Mesenchymal stem cell (in vitro differentiated cells and primary cell): Measurements from ENCODE around the gene ATP8B3.

Experiments
- DNase-seq: peaks from one replicate; pipeline ENCODE4 v3.0.0-alpha.2; 2013
- H2AFZ ChIP-seq: one replicate; pipeline ENCODE4 v1.6.1; 2013; ENCODE audit warnings: low read depth, mild to moderate bottlenecking, control low read depth, inconsistent platforms, low read length, moderate library complexity
- H2AK5ac ChIP-seq: 2 replicates; pipeline ENCODE4 v1.6.1; 2013; ENCODE audit warnings: low read length, moderate library complexity, mild to moderate bottlenecking, inconsistent platforms; ENCODE audit not compliant: severe bottlenecking
- H2BK120ac ChIP-seq: one replicate; pipeline ENCODE4 v1.6.1; 2013; ENCODE audit warnings: low read depth, mild to moderate bottlenecking, inconsistent platforms, low read length, moderate library complexity
- H2BK12ac ChIP-seq, 2 experiments: one replicate each; pipeline ENCODE4 v1.6.1; 2013; ENCODE audit warnings: inconsistent platforms in 2 of 2, low read length in 2 of 2, mild to moderate bottlenecking in 2 of 2, moderate library complexity in 2 of 2, control low read depth in 1 of 2
- H2BK15ac ChIP-seq: one replicate; pipeline ENCODE4 v1.6.1; 2013; ENCODE audit warnings: mild to moderate bottlenecking, low read depth, inconsistent platforms; ENCODE audit not compliant: poor library complexity, severe bottlenecking
- H2BK5ac ChIP-seq: 2 replicates; pipeline ENCODE4 v1.6.1; 2013; ENCODE audit warnings: low read depth, mild to moderate bottlenecking, low read length, control low read depth, inconsistent platforms; ENCODE audit not compliant: poor library complexity, severe bottlenecking
- H3K14ac ChIP-seq, 2 experiments: one replicate each; pipeline ENCODE4 v1.6.1; 2013; ENCODE audit warnings: inconsistent platforms in 2 of 2, low read length in 2 of 2, control low read depth in 1 of 2, mild to moderate bottlenecking in 1 of 2, moderate library complexity in 1 of 2
- H3K18ac ChIP-seq, 2 experiments: one replicate each; pipeline ENCODE4 v1.6.1; 2013; ENCODE audit warnings: inconsistent platforms in 2 of 2, low read length in 2 of 2, control low read depth in 1 of 2, low read depth in 1 of 2, mild to moderate bottlenecking in 1 of 2
- H3K23ac ChIP-seq, 2 experiments: one replicate each; pipeline ENCODE4 v1.6.1; 2013; ENCODE audit warnings: inconsistent platforms in 2 of 2, low read length in 2 of 2, mild to moderate bottlenecking in 2 of 2, moderate library complexity in 2 of 2, control low read depth in 1 of 2
- H3K27ac ChIP-seq: 2 replicates; pipeline ENCODE4 v1.5.1; 2013; ENCODE audit warnings: mild to moderate bottlenecking, moderate library complexity, low read length, control low read depth, inconsistent platforms; ENCODE audit not compliant: poor library complexity, severe bottlenecking
- H3K27me3 ChIP-seq, 2 experiments: 2 replicates each; pipeline versions ENCODE4 v1.6.1 to v1.7.0; 2013; ENCODE audit warnings: low read length in 2 of 2, mild to moderate bottlenecking in 2 of 2, moderate library complexity in 2 of 2, control low read depth in 1 of 2, inconsistent platforms in 1 of 2; ENCODE audit not compliant: control insufficient read depth in 1 of 2, insufficient read depth in 1 of 2
- H3K36me3 ChIP-seq, 2 experiments: 2 replicates each; pipeline versions ENCODE4 v1.6.1 to v1.7.0; 2013; ENCODE audit warnings: low read length in 2 of 2, control low read depth in 1 of 2, inconsistent platforms in 1 of 2, low read depth in 1 of 2, mild to moderate bottlenecking in 1 of 2; ENCODE audit not compliant: insufficient read depth in 2 of 2, control insufficient read depth in 1 of 2
- H3K4ac ChIP-seq, 2 experiments: one replicate each; pipeline ENCODE4 v1.6.1; 2013; ENCODE audit warnings: inconsistent platforms in 2 of 2, low read length in 2 of 2, mild to moderate bottlenecking in 2 of 2, moderate library complexity in 2 of 2, control low read depth in 1 of 2, low read depth in 1 of 2
- H3K4me1 ChIP-seq: 2 replicates; pipeline ENCODE4 v1.6.1; 2013; ENCODE audit warnings: low read depth, low read length, control low read depth; ENCODE audit not compliant: control insufficient read depth, insufficient read depth
- H3K4me2 ChIP-seq: 2 replicates; pipeline ENCODE4 v1.6.1; 2013; ENCODE audit warnings: low read length, mild to moderate bottlenecking, inconsistent platforms; ENCODE audit not compliant: poor library complexity, severe bottlenecking
- H3K4me3 ChIP-seq, 2 experiments: 2 replicates each; pipeline versions ENCODE4 v1.5.1 to v1.7.0; 2013; ENCODE audit warnings: low read length in 2 of 2, mild to moderate bottlenecking in 2 of 2, control low read depth in 1 of 2, low read depth in 1 of 2; ENCODE audit not compliant: insufficient read depth in 1 of 2
- H3K79me1 ChIP-seq: replicated peaks from 2 replicates; pipeline ENCODE4 v1.6.1; 2013; ENCODE audit warnings: mild to moderate bottlenecking, control low read depth, low read length, inconsistent platforms; ENCODE audit not compliant: poor library complexity, severe bottlenecking
- H3K9ac ChIP-seq: 2 replicates; pipeline ENCODE4 v1.7.0; 2013; ENCODE audit warnings: mild to moderate bottlenecking, low read length, moderate library complexity
- H3K9me3 ChIP-seq: 2 replicates; pipeline ENCODE4 v1.7.0; 2013; ENCODE audit warnings: mild to moderate bottlenecking, low read length; ENCODE audit not compliant: control insufficient read depth
- H4K8ac ChIP-seq: one replicate; pipeline ENCODE4 v1.6.1; 2013; ENCODE audit warnings: inconsistent platforms, mild to moderate bottlenecking, low read length, moderate library complexity
- H4K91ac ChIP-seq: one replicate; pipeline ENCODE4 v1.6.1; 2013; ENCODE audit warnings: mild to moderate bottlenecking, low read length, inconsistent platforms
- whole genome bisulfite sequencing: methylation state at CpG from one replicate; pipeline ENCODE4 v1.1.7; 2013; ENCODE audit warnings: mixed read lengths; 5-methylcytosine and 5-hydroxymethylcytosine counted together

Gene ATP8B3

DNA sequence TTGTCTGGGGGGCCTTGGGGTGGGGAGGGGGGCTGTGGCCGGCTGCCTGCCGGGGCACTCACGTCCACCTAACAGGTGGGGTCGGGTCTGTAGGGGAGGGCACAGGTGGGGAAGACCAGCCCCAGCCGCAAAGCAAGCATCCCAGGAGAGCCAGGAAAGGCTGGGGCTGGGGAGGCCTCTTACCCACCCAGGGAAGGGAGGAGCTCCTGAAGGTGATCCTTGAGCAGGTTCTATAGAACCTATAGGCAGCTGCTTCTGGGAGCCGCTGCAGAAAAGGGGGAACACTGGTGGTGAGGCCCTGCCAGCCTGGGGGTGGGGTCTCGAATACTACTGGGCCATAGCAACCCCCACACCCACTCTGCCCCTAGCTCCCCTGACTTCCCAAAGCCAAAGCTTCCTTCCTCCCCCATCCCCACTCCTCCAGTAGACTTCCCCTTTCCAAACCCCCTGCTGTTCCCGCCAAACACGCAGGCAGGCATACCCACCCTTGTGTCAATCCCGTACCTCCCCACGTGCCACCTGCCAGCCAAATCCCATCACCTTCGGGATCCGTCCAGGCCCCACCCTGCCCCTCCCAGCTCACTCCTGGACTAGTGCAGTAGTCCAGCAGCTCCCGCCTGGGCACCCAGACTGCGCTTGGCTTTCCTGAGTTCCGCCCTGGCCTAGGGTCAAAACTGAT lies 45.7 kb upstream of the ATP8B3 start:
- peak overlapping the region; percentile 88 for H3K4me2 ChIP-seq
- H3K23ac ChIP-seq, result no peak overlapping the region
- 60% methylated on average over 16 of the region's 16 CpGs for WGBS
- H3K9me3 ChIP-seq, result no peaks in the 10 kb centered on the region
- H3K18ac ChIP-seq, result peak overlapping the region; percentile 90 to 93
- no peaks in the 10 kb centered on the region for H3K27me3 ChIP-seq
- peaks cover 83% of the 10 kb centered on the region for H3K4me1 ChIP-seq
- peaks cover 5% of the 10 kb centered on the region for H3K79me1 ChIP-seq
- H3K36me3 ChIP-seq, result peaks cover 0 to 17% of the 10 kb centered on the region in 2 experiments
- DNase-seq, result no peak
- no peak overlapping the region for H2AFZ ChIP-seq
- peak overlapping the region; percentile 84 to 92 for H3K4ac ChIP-seq
- H3K27ac ChIP-seq, result peak overlapping the region; percentile 48
- H4K8ac ChIP-seq, result peak overlapping the region; percentile 66
- H2AK5ac ChIP-seq, result peak overlapping the region; percentile 50
- H4K91ac ChIP-seq, result peak overlapping the region; percentile 70
- no peak overlapping the region for H2BK5ac ChIP-seq
- H2BK12ac ChIP-seq, result peak overlapping the region in 1 of 2 experiments; percentile 59
- H3K14ac ChIP-seq, result peak overlapping the region in 1 of 2 experiments; percentile 14
- H3K9ac ChIP-seq, result peak overlapping the region; percentile 68
- H2BK15ac ChIP-seq, result peak overlapping the region; percentile 71
- peak overlapping the region; percentile 98 for H2BK120ac ChIP-seq
- no peak overlapping the region for H3K4me3 ChIP-seq

DNA sequence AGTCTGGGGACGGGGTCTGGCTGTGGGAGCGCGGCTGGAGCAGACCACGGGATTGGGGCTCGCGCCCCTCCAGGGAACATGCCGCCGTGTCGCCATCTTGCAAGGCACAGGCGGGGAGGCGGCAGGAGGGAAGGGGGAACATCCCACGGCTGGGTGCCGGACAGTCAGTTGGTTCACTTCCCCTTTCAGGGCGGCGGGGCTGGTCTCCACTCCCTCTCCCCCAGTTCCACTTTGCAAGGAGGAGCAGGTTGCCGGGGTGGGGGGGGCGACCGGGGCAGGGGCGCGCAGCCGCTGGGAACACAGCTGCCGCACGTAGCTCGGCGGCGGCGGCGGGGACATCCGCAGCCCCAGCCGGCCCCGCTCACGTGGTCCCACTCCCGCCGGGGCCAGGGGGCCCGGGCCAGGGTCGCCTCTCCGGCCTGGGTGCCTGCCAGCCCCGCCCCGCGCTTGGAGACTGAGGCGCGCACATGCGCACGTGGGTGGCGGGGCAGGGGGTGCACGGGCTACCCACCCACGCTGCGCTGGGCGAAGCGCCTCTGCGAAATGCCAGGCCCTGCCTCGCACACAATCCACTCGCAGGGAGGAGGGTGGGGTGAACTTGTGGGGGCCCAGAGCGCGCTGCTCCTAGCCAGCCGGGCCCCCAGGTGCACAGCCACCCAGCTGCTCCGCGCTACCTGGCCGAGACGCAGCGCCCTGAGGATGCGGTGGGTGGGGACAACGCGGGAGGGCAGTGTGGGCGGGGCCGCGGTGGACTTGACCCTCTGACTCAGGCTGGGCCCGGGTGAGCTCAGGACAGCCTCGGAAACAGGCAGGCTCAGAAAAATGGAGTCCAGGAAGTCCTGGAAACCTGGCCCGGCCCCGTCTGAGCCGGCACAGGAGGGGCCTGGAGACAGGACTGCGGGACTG lies 44.9 kb upstream of the ATP8B3 start:
- DNase-seq, result peak; percentile 85
- WGBS, result 8% methylated on average over 52 of the region's 73 CpGs
- Histone ChIP-seq H2BK5ac (no peak overlapping the region), H2AK5ac (peak overlapping the region; percentile 29), H2BK12ac (peak overlapping the region; percentile 88 to 92), H4K8ac (peak overlapping the region; percentile 99), H3K4me3 (peak overlapping the region; percentile 50 to 69), H3K36me3 (peaks cover 0 to 22% of the 10 kb centered on the region in 2 experiments), H3K4me1 (peaks cover 85% of the 10 kb centered on the region), H3K79me1 (peaks cover 10% of the 10 kb centered on the region), H3K9ac (peak overlapping the region; percentile 78), H3K27me3 (no peaks in the 10 kb centered on the region), H3K14ac (peak overlapping the region in 1 of 2 experiments; percentile 96), H3K27ac (peak overlapping the region; percentile 48), H3K18ac (peak overlapping the region; percentile 93 to 98), H2BK120ac (peak overlapping the region; percentile 98), H4K91ac (peak overlapping the region; percentile 99), H3K4me2 (peak overlapping the region; percentile 88), H3K23ac (peak overlapping the region; percentile 22 to 81), H2AFZ (no peak overlapping the region), H2BK15ac (peak overlapping the region; percentile 87), H3K4ac (peak overlapping the region; percentile 84 to 98), H3K9me3 (no peaks in the 10 kb centered on the region)

GRCh38 chr19:1856345-1856697 lies 44.2 kb upstream of the ATP8B3 start:
- H3K27me3 ChIP-seq, result no peaks in the 10 kb centered on the region
- WGBS, result 75% methylated on average over 6 of the region's 6 CpGs
- H2BK12ac ChIP-seq, result peak overlapping the region; percentile 88 to 92
- peak overlapping the region in 1 of 2 experiments; percentile 69 for H3K4me3 ChIP-seq
- H3K18ac ChIP-seq, result peak overlapping the region; percentile 67 to 98
- H3K79me1 ChIP-seq, result peaks cover 16% of the 10 kb centered on the region
- peak overlapping the region; percentile 37 for H2AK5ac ChIP-seq
- no peak for DNase-seq
- peak overlapping the region; percentile 72 to 98 for H3K4ac ChIP-seq
- H3K36me3 ChIP-seq, result peaks cover 0 to 28% of the 10 kb centered on the region in 2 experiments
- no peak overlapping the region for H2AFZ ChIP-seq
- peak overlapping the region; percentile 40 for H3K4me2 ChIP-seq
- peak overlapping the region in 1 of 2 experiments; percentile 81 for H3K23ac ChIP-seq
- H3K14ac ChIP-seq, result peak overlapping the region in 1 of 2 experiments; percentile 73
- no peak overlapping the region for H2BK5ac ChIP-seq
- H3K9ac ChIP-seq, result peak overlapping the region; percentile 78
- H2BK15ac ChIP-seq, result peak overlapping the region; percentile 90
- no peaks in the 10 kb centered on the region for H3K9me3 ChIP-seq
- H2BK120ac ChIP-seq, result peak overlapping the region; percentile 98
- H4K8ac ChIP-seq, result peak overlapping the region; percentile 99
- H3K27ac ChIP-seq, result no peak overlapping the region
- peak overlapping the region; percentile 99 for H4K91ac ChIP-seq
- peaks cover 81% of the 10 kb centered on the region for H3K4me1 ChIP-seq
